ENCODE results near the gene EPDR1. TPM values are rescaled to one million over a fixed set of nuclear protein-coding genes. Genes with fewer than 3 reads are reported as not detected.

Gene EPDR1
- total RNA-seq, 4 donors from 2014 or later, result 24.9 to 35.5 (median 30.7) TPM

- peaks cover 0 to 3% (median 0%) of the 10 kb centered on the region in 4 donors for H3K9me3 ChIP-seq
- 67% methylated on average over 3 of the region's 3 CpGs for WGBS
- intact Hi-C loops (cut with DNase I), result no loop called here
- H3K4me1 ChIP-seq, result peaks cover 0 to 4% (median 0%) of the 10 kb centered on the region in 4 donors
- DNase-seq (ENCODE audit: extremely low spot score), result no peak
- no peak overlapping the region for H3K4me3 ChIP-seq
- no peak overlapping the region for H3K27ac ChIP-seq (replicated peaks in 1 of 4)
- no peaks in the 10 kb centered on the region for H3K27me3 ChIP-seq
- TF ChIP-seq, protein P1, sequence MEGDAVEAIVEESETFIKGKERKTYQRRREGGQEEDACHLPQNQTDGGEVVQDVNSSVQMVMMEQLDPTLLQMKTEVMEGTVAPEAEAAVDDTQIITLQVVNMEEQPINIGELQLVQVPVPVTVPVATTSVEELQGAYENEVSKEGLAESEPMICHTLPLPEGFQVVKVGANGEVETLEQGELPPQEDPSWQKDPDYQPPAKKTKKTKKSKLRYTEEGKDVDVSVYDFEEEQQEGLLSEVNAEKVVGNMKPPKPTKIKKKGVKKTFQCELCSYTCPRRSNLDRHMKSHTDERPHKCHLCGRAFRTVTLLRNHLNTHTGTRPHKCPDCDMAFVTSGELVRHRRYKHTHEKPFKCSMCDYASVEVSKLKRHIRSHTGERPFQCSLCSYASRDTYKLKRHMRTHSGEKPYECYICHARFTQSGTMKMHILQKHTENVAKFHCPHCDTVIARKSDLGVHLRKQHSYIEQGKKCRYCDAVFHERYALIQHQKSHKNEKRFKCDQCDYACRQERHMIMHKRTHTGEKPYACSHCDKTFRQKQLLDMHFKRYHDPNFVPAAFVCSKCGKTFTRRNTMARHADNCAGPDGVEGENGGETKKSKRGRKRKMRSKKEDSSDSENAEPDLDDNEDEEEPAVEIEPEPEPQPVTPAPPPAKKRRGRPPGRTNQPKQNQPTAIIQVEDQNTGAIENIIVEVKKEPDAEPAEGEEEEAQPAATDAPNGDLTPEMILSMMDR (IDR thresholded peaks at IDR 0.05), result no peak
- no peak for TF ChIP-seq EP300 (IDR thresholded peaks at IDR 0.05)
- TF ChIP-seq POLR2AphosphoS5 (IDR thresholded peaks at IDR 0.05), result no peak
- TF ChIP-seq POLR2A (IDR thresholded peaks at IDR 0.05; ENCODE audit: low read depth), result no peak
- no peaks in the 10 kb centered on the region for H3K36me3 ChIP-seq
Observed at GRCh38 chr7:37982423-37982822, 62.0 kb downstream of the EPDR1 start.

- intact Hi-C loops (cut with DNase I), result no loop called here
- H3K4me1 ChIP-seq, result peaks cover 0 to 4% (median 0%) of the 10 kb centered on the region in 4 donors
- DNase-seq (ENCODE audit: extremely low spot score), result no peak
- H3K27me3 ChIP-seq, result no peaks in the 10 kb centered on the region
- no peak overlapping the region for H3K4me3 ChIP-seq
- TF ChIP-seq POLR2AphosphoS5 (IDR thresholded peaks at IDR 0.05) (no peak), POLR2A (IDR thresholded peaks at IDR 0.05; ENCODE audit: low read depth) (no peak), EP300 (IDR thresholded peaks at IDR 0.05) (no peak)
- TF ChIP-seq, protein P1 (IDR thresholded peaks at IDR 0.05), result no peak
- H3K9me3 ChIP-seq, result peaks cover 0 to 3% (median 0%) of the 10 kb centered on the region in 4 donors
- no peak overlapping the region for H3K27ac ChIP-seq (replicated peaks in 1 of 4)
- 64% methylated on average over 5 of the region's 5 CpGs for WGBS
- H3K36me3 ChIP-seq, result no peaks in the 10 kb centered on the region
Observed at GRCh38 chr7:37984750-37985390, 64.4 kb downstream of the EPDR1 start.

DNA sequence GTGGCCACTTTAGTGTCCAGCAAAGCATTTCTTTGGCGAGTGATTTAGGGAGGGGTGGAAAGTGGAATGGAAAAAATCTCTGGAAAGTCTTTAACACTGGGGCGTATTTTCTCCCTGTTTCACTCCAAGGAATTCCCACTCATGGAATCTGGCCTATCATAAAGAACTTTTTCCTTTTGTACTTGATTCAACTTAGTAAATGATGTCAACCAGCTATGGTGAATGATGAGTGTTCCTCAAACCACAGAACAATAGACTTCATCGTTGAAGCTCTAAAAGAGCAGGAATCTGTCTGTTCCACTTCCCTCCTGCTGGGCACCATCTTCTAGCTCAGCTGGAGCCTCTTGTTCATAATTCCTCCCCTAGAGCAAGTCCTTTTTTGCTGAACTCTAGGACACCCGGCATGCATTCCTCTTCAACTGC is 66.5 kb downstream of the EPDR1 start:
- TF ChIP-seq POLR2A (IDR thresholded peaks at IDR 0.05; ENCODE audit: low read depth) (no peak), POLR2AphosphoS5 (IDR thresholded peaks at IDR 0.05) (no peak), EP300 (IDR thresholded peaks at IDR 0.05) (no peak)
- TF ChIP-seq, protein P1 (IDR thresholded peaks at IDR 0.05), result no peak
- Histone ChIP-seq H3K27ac (replicated peaks in 1 of 4) (no peak overlapping the region), H3K9me3 (no peaks in the 10 kb centered on the region), H3K36me3 (no peaks in the 10 kb centered on the region), H3K4me3 (no peak overlapping the region), H3K27me3 (no peaks in the 10 kb centered on the region), H3K4me1 (peaks cover 0 to 4% (median 0%) of the 10 kb centered on the region in 4 donors)
- WGBS, result 59% methylated on average over 4 of the region's 4 CpGs
- DNase-seq (ENCODE audit: extremely low spot score), result no peak
- intact Hi-C loops (cut with DNase I), result no loop called here

DNA sequence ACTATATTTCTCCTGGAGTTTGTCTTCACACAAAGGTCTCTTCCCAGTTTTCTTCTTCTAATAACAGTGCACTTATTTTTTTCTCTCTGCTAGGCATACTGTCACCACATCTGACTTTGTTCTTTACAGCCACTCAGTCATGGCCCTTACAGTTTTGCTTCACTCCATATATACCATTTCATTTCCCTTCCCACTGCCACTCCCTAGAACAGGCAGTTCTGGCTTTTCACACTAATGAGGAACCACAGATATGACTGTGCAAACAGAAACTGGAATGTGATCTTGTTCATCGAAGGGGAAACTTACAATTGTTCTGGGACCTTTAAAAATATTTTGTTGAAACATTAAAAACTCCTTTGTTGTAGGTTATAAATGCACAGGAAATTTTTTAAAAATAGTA is 67.3 kb downstream of the EPDR1 start:
- WGBS, result 62% methylated on average over 1 of the region's 1 CpG
- intact Hi-C loops (cut with DNase I), result no loop called here
- no peak overlapping the region for H3K4me3 ChIP-seq
- H3K4me1 ChIP-seq, result peaks cover 0 to 4% (median 0%) of the 10 kb centered on the region in 4 donors
- no peak for DNase-seq (ENCODE audit: extremely low spot score)
- TF ChIP-seq EP300 (IDR thresholded peaks at IDR 0.05) (no peak), POLR2A (IDR thresholded peaks at IDR 0.05; ENCODE audit: low read depth) (no peak), POLR2AphosphoS5 (IDR thresholded peaks at IDR 0.05) (no peak)
- TF ChIP-seq, protein P1 (IDR thresholded peaks at IDR 0.05), result no peak
- H3K36me3 ChIP-seq, result no peaks in the 10 kb centered on the region
- no peaks in the 10 kb centered on the region for H3K9me3 ChIP-seq
- H3K27me3 ChIP-seq, result no peaks in the 10 kb centered on the region
- no peak overlapping the region for H3K27ac ChIP-seq (replicated peaks in 1 of 4)
